Measurements from ENCODE around the gene CASP3. TPM values are rescaled to one million over a fixed set of nuclear protein-coding genes. Genes with fewer than 3 reads are reported as not detected.
A peak's percentile ranks its signal among the peaks of the same experiment; 100 is the strongest.

Gene CASP3
- total and polyA plus RNA-seq, 9 of the 15 experiments (the other 6 are each of a cell fraction or from before 2014, with no cell fraction given) = 17.6 to 40.1 (median 31.8) TPM

DNA sequence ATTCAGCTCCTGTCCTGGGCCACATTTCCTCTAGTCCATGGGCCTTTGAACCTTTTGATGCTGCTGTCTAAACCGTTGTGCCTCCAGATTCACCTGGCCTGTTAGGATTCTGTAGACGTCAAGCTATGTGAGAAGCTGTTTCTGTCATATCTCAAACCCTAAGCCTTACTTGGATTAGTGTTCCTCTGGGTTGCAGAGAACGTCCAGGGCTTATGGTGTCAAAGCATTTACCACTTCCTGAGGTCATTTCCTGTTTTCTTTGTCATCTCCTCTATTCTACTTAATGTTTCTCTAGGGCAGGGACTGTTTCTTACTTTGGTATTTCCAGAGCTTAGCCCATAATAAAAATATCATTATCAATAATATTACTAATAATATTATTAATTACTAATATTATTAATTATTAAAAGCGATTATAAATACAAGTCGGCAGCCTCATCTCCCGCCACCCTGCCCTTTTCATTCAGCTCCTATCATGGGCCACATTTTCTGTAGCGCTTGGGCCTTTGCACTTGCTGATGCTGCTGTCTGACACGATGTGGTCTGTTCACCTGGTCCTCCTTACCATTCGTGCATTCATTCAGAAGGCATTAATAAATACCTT is 19.4 kb upstream of the CASP3 start:
- Histone ChIP-seq H3K4me1 (replicated peaks in 1 of 2; ENCODE audit: control insufficient read depth in 2 of 2, insufficient read depth in 2 of 2, low read length in 2 of 2) (no peaks in the 10 kb centered on the region; a peak in 1 of 5 replicates), H3K27me3 (ENCODE audit: control insufficient read depth in 2 of 2, insufficient read depth in 2 of 2, low read length in 2 of 2) (no peaks in the 10 kb centered on the region), H3K9me3 (replicated peaks; ENCODE audit: control insufficient read depth, insufficient read depth, low read depth, low read length) (no peaks in the 10 kb centered on the region), H3K79me2 (ENCODE audit: control insufficient read depth, insufficient read depth, low read length) (no peaks in the 10 kb centered on the region), H3K9me1 (ENCODE audit: control insufficient read depth, insufficient read depth, low read length) (no peaks in the 10 kb centered on the region), H3K27ac (ENCODE audit: extremely low read depth, low read depth, low read length) (no peak overlapping the region), H3K9ac (ENCODE audit: insufficient read depth in 1 of 2, low read depth in 2 of 2, low read length in 2 of 2) (no peak overlapping the region), H3K4me2 (ENCODE audit: insufficient read depth, low read length) (no peak overlapping the region), H3K36me3 (ENCODE audit: control insufficient read depth, insufficient read depth, low read length) (peaks cover 28% of the 10 kb centered on the region; the same call in 2 of the 3 replicates), H4K20me1 (replicated peaks; ENCODE audit: control insufficient read depth, insufficient read depth, low read length) (no peaks in the 10 kb centered on the region), H3K4me3 (no peak overlapping the region), H2AFZ (ENCODE audit: low read depth, low read length) (no peak overlapping the region)
- ChIA-PET CTCF (ENCODE audit: low intra/inter-chr PET ratio) (no interaction called here), POLR2A (interaction anchor here (0.7 kb wide), 1 partner anchor 9 kb away, joined by 3 read pairs; no protein-coding TSS in a partner anchor)
- no peak for ATAC-seq
- no peak for DNase-seq (ENCODE audit: extremely low read depth in 1 of 4, low spot score in 3 of 4)
- 73% methylated on average over 8 of the region's 9 CpGs for WGBS (ENCODE audit: insufficient coverage, low coverage, missing lambda C conversion rate)
- FAIRE-seq = peak; percentile 11
- TF ChIP-seq GABPB1 (CRISPR knock-in tag; IDR thresholded peaks at IDR 0.05) (peak; percentile 58; the same call in 1 of the 2 replicates), ZNF146 (CRISPR knock-in tag; IDR thresholded peaks at IDR 0.05; ENCODE audit: unreplicated experiment) (no peak), ZNF24 (IDR thresholded peaks at IDR 0.05) (no peak), DACH1 (IDR thresholded peaks at IDR 0.05; ENCODE audit: partially characterized antibody) (peak; percentile 61), SREBF1 (IDR thresholded peaks at IDR 0.05; ENCODE audit: borderline replicate concordance, low read depth, low read length) (no peak), GABPA (tag; conservative IDR thresholded peaks at IDR 0.05; ENCODE audit: low read depth) (peak; percentile 56)
- in situ Hi-C loops (cut with MboI) (no loop called here), intact Hi-C loops (cut with micrococcal nuclease) (no loop called here)
- no TSS peak for BruUV-seq (replicated peaks)

- FAIRE-seq = no peak
- intact Hi-C loops (cut with micrococcal nuclease) = no loop called here
- no TSS peak for BruUV-seq (replicated peaks)
Measured at GRCh38 chr4:184668096-184668495, 18.8 kb upstream of the CASP3 start.

More at GRCh38 chr4:184668096-184668495, 18.8 kb upstream of the CASP3 start:
- 83% methylated on average over 8 of the region's 9 CpGs for WGBS (ENCODE audit: insufficient coverage, low coverage, missing lambda C conversion rate)
- no peak overlapping the region for H3K4me2 ChIP-seq (ENCODE audit: insufficient read depth, low read length)
- in situ Hi-C loops (cut with MboI) = no loop called here
- H3K9me1 ChIP-seq (ENCODE audit: control insufficient read depth, insufficient read depth, low read length) = no peaks in the 10 kb centered on the region
- no peaks in the 10 kb centered on the region for H3K79me2 ChIP-seq (ENCODE audit: control insufficient read depth, insufficient read depth, low read length)
- no peak overlapping the region for H2AFZ ChIP-seq (ENCODE audit: low read depth, low read length)
- ChIA-PET POLR2A (interaction anchor here (0.7 kb wide), 1 partner anchor 9 kb away, joined by 3 read pairs; no protein-coding TSS in a partner anchor), CTCF (ENCODE audit: low intra/inter-chr PET ratio) (no interaction called here)
- TF ChIP-seq CTBP1 (IDR thresholded peaks at IDR 0.05; ENCODE audit: borderline replicate concordance) = no peak
- TF ChIP-seq MYBL2 (IDR thresholded peaks at IDR 0.05; ENCODE audit: low read depth) = no peak
- TF ChIP-seq MYBL2 (CRISPR knock-in tag; IDR thresholded peaks at IDR 0.05; ENCODE audit: borderline replicate concordance) = no peak
- TF ChIP-seq ZNF717 (CRISPR knock-in tag; IDR thresholded peaks at IDR 0.05) = no peak
- no peak for TF ChIP-seq NEUROD1 (IDR thresholded peaks at IDR 0.05; ENCODE audit: borderline replicate concordance, low read depth, low read length, partially characterized antibody)
- no peak overlapping the region for H3K4me3 ChIP-seq
- no peaks in the 10 kb centered on the region for H3K9me3 ChIP-seq (replicated peaks; ENCODE audit: control insufficient read depth, insufficient read depth, low read depth, low read length)
- no peak overlapping the region for H3K9ac ChIP-seq (ENCODE audit: insufficient read depth in 1 of 2, low read depth in 2 of 2, low read length in 2 of 2)
- no peaks in the 10 kb centered on the region for H4K20me1 ChIP-seq (replicated peaks; ENCODE audit: control insufficient read depth, insufficient read depth, low read length)
- DNase-seq (ENCODE audit: extremely low read depth in 1 of 4, low spot score in 3 of 4) = no peak
- no peak overlapping the region for H3K27ac ChIP-seq (ENCODE audit: extremely low read depth, low read depth, low read length)
- H3K4me1 ChIP-seq (replicated peaks in 1 of 2; ENCODE audit: control insufficient read depth in 2 of 2, insufficient read depth in 2 of 2, low read length in 2 of 2) = no peaks in the 10 kb centered on the region; a peak in 1 of 5 replicates
- peaks cover 28% of the 10 kb centered on the region; the same call in 2 of the 3 replicates for H3K36me3 ChIP-seq (ENCODE audit: control insufficient read depth, insufficient read depth, low read length)
- no peaks in the 10 kb centered on the region for H3K27me3 ChIP-seq (ENCODE audit: control insufficient read depth in 2 of 2, insufficient read depth in 2 of 2, low read length in 2 of 2)
- ATAC-seq = no peak
